NCI-H2107 treated with DMSO at 0.1 percent for 48 hours (cell line): ENCODE data around the gene CD300A.
"Not testable (repeated sequence)": the region's sequence is repeated elsewhere in the genome, so short reads cannot be mapped to it uniquely, and the experiment has no call there.

Experiments
- DNase-seq: peaks from one replicate; lab custom pipeline; 2025; ENCODE audit not compliant: unreplicated experiment; lab: John Stamatoyannopoulos, UW

Gene CD300A

DNA sequence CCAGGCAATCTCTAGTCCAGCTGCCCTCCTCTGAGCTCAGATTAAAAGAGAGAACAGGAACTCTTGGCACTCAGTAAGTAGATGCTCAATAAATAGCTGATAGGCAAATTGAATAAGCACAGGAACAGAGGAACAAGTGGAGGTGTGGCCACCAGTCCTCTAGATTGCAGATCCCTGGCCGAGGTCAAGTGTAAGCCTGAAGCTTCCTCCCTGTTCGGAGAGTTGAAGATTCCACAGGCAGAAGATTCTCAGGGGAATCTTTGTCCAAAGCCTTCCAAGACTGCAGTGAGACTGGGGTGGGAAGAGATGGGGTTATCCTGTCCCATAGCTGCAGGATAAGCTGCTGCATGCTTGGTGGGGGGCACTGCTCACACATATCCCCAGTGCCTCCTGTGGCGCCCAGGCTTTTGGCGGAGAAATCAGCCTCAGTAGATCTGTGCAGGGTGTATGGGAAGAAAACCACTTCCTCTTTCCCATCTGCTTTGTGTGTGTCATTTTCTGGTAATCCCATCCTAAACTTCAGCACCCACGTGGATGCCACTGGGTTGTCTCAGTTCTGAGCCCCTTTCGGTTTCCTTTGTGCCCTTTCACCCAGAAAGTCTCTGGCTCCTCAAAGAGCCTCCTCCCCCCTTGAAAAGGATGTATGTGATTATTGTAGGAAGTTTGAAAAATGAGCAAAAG lies 12.1 kb downstream of the CD300A start:
- DNase-seq: no peak

DNA sequence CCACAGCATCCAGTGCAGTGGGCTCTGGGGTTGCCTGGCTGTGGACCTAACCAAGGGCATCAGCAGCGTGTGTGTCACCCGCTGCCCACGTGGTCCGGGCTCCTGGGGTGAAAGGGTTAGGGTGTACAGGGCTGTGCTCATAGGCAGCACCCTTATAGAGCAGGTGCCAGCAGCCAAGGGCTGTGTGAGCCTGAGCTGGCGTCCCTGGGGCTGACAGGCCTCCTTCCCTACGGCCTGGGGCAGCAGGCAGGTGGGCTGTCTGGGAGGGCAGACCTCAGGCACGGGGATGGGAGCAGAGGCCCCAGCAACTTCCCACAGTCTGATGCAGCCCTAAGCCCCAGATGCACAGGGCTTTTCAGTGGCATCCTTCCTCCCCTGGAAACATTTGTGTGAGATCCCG lies 13.9 kb downstream of the CD300A start:
- no peak for DNase-seq

DNA sequence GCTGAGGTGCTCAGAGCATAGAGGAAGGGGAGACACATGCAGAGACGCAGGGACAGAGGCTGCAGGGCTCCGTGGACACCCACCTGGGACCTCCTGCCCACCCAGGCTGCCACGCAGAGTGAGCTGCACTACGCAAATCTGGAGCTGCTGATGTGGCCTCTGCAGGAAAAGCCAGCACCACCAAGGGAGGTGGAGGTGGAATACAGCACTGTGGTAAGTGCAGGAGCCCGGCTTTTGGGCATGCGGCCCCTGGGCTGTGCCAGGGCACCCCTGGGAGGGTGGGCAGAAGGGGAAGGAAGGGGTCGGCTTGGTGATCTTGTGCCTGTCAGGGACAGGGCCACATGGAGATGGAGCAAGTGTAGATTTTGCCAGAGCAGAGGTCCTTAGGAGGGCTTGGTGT lies 15.2 kb downstream of the CD300A start:
- DNase-seq: no peak

DNA sequence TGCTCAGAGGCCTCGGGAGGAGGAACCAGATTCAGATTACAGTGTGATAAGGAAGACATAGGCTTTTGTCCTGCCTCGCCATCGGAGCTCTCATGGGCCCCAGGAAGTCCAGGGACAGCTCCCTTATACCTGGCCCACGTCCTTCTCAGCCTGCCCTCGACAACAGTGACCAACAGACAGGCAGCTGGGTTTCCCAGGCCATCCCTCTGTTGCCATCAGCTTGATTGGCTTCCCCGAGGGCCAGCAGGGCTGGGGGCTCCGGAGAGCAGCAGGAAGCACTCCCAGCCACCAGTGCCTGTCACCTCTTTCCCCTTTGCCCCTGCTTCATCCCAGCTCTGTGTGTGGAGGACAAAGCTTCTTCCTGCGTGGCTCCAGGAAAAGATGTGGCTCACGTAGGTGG lies 17.6 kb downstream of the CD300A start:
- no peak for DNase-seq

DNA sequence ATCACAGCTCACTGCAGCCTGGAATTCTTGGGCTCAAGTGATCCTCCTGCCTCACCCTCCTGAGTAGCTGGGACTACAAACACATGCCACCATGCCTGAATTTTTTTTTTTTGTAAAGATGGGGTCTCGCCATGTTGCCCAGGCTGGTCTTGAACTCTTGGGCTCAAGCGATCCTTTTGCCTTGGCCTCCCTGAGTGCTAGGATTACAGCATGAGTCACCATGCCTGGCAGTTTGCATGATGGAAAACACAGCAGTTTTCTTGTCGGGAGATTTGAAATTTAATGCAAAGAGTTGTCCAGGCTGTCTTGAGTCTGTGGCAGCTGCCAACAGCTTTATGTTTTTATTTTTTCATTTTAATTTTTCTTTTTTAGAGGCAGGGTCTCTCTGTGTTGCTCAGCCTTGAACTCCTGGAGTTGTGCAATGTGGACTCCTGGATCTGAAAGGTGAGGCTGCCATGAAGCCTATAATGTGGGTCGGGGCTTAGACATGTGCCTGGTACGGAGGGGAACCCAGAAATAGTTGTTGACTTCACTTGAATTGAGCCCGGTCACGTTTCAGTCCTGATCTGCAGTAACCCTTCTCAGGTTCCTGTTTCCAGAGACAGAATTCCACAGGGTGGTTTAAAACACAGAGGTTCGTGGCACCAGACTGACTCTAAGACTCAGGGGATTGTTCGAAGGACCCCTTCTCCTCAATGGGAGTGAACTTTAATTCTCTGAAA lies 18.7 kb downstream of the CD300A start:
- no peak for DNase-seq

DNA sequence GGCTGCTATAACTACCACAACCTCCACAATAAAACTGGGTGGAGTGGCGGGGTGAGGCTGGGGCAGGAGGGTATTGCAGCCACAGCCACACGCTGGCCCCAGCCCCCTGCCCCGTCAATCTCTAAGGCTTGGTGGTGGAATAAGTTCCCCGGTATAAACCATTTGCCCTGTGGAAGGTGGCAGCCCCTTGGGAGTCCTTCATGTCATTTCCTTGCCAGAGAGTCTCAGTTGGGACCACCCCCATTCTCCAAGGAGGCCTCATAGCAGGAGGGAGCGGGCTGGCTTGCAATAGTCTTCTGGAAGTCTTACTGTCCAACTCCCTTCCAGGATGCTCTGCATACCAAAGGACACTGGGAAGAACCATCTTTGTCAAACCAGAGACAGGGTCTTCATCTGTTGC lies 19.4 kb downstream of the CD300A start:
- no peak for DNase-seq

DNA sequence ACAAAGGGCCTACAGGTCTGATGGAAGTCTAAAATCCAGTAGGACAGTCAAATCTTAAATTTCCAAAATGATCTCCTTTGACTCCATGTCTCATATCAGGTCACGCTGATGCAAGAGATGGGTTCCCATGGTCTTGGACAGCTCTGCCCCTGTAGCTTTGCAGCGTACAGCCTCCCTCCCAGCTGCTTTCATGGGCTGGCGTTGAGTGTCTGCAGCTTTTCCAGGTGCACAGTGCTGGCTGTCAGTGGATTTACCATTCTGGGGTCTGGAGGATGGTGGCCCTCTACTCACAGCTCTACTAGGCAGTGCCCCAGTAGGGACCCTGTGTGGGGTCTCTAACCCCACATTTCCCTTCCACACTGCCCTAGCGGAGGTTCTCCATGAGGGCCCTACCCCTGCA lies 21.8 kb downstream of the CD300A start:
- not testable (repeated sequence) for DNase-seq

DNA sequence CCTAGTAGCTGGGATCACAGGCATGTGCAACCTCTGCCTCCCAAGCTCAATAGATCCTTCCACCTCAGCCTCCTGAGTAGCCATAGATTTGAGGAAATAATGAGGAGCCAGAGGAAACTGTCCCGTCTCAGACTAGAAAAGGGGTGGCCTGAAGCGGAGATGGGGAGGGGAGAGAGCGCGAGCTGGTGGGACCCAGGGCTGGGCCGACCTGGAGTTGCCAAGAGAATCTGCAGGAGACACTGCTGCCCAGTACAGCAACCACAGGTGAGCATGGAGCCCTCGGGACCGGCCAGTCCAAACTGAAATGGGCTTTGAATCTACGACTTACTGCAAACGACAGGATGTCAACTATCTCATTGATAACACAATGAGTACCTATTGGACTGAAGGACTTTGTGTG lies 24.3 kb downstream of the CD300A start:
- DNase-seq: no peak

DNA sequence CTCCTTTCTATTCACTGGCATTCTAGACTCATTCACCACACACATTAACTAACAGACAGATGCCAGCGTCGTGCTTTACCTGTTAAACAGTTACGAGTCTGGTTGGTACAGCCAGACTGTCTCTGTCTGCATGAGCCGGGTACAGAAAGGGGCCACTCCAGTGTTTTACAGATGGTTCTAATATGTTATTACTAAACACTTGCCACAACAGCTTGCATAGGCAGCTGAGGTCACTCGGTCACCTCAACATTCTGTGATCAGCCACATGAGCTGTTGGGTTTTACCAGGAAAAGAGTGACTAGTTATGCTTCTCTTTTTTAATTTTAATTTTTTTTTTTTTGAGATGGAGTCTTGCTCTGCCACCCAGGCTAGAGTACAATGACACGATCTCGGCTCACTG lies 25.2 kb downstream of the CD300A start:
- no peak for DNase-seq

DNA sequence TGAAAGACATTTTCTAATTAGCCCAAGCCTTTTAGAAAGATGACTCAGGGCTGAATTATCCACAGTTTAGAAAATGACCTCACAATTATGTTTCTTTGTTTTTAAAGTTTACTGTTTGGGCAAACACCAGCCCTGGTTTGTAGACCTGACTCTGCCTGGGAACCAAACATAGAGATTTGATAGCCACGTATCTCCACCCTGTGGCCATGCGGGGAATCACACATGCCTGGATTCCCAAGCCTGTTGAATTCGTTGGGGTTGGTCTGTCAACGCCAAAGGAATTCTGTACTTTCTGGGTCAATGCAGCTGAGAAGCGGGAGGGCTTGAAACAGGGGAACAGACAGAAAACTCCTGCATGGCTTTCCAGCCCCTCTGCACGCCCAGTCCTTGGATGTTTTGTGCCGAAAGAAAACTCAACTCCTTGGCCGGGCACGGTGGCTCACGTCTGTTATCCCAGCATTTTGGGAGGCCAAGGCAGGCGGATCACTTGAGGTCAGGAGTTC lies 26.9 kb downstream of the CD300A start:
- DNase-seq: peak; percentile 17

DNA sequence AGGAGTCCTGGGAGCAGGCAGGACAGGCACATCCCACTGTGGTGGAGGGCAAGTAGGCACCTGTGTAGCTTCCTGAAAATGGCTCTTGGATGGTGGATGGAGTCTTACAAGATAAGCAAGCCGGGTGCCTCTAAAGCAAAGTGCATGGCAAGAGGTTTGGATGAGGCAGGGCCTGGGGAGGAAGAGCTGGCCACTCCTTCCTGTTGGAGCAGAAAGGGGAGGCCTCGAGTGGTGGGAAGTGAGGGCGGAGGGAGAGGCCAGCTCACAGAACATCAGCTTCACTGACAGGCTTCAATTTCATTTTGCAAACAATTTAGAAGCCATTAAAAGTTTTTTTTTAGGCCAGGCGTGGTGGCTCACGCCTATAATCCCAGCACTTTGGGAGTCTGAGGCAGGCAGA lies 31.0 kb downstream of the CD300A start:
- DNase-seq: no peak

DNA sequence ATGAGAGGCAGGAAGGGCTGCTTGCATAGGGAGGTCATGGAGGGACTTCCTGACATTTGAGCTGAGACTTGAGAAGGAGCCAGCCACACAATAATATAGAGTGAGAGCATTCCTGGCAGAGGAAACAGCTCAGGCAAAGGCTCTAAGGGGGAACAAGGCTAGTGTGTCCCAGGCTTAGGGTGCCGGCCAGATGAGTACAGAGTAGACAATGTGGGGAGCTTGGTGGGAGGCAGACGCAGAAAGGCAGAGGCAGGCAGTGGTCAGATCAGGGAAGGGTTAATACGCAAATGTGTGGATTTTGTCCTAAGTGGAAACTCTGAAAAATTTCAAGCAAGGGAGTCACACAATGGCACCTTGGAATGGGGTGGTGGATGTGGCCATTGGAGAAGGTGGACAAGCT lies 33.6 kb downstream of the CD300A start:
- no peak for DNase-seq

DNA sequence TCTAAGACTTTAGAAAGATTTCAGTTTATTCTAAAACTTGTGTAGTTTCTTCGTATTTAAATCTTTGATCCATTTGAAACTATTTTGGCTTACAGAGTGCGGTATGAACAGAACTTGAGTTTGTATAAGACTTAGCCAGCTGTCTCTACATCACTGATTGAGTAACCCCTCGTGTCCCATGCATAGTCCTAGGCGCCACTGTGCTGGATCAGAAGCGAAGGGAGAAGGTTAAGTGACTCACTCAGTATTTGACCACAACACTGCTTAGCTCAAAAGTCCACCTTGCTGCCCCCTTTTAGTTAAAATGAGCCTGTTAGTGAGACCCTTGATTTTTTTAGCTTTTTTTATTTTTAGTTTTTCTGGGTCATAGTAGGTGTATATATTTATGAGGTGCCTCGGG lies 36.4 kb downstream of the CD300A start:
- DNase-seq: no peak

DNA sequence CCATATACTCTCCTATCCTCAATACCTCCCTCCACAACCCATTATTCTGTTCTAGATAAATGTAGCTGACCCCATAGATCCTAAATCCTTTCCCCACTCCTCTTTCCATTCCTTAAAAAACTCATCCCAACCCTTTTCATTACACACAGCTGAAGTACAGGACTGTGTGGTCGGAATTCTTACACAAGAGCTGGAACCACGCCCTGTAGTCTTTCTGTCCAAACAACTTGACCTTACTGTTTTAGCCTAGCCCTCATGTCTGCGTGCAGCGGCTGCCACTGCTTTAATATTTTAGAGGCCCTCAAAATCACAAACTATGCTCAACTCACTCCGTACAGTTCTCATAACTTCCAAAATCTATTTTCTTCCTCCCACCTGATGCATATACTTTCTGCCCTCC lies 37.5 kb downstream of the CD300A start:
- not testable (repeated sequence) for DNase-seq

DNA sequence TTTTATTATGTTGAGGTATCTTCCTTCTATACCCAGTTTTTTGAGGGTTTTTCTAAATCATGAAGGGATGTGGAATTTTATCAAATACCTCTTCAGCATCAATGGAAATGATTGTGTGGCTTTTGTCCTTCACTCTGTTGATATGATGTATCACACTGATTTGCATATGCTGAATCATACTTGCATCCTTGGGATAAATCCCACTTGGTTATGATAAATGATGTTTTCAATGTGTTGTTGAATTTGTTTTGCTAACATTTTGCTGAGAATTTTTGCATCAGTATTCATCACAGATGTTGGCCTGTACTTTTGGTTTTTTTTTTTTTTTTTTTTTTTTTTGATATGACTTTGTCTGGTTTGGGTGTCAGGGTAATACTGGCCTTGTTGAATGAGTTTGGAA lies 41.7 kb downstream of the CD300A start:
- DNase-seq: no peak

DNA sequence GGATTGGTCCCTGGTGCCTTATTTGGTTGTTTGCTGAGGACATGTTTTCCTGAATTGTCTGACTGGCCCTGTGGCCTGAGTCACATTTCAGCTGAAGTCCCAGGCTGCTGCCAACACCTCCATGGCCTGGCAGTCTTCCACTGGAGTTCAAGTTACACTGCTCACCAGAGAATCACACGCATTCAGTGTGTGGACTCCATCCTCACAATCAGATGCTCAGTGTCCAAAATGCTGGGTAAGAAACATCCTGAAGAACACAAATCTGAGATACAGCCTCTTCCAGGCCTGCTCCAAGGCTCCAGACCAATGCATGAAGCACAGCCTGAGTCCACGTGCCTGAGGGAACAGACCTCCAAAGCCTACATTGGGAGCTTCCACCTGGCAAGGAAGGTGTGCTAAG lies 45.6 kb downstream of the CD300A start:
- no peak for DNase-seq

DNA sequence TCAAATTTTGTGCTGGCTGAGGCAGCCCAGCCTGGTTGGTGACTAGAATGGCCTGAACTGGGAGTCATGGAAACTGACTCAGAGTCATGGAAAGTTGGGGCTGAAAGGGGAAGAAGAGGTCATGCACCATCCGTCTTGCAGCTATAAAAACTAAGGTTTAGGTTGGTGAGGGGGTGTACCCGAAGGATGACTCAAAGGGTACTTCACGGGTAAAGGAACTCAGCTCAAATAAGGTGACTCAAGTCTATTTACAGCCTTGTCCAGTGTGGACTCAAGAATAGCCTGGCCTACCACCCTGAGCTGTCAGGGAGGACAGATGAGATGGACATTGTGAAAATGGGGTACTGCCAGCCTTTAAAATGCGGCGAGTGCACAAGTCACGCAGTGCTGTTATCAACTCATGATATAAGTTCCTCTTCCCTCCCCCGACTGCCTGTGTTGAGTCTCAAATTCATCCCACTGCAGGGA lies 46.2 kb downstream of the CD300A start:
- DNase-seq: no peak

DNA sequence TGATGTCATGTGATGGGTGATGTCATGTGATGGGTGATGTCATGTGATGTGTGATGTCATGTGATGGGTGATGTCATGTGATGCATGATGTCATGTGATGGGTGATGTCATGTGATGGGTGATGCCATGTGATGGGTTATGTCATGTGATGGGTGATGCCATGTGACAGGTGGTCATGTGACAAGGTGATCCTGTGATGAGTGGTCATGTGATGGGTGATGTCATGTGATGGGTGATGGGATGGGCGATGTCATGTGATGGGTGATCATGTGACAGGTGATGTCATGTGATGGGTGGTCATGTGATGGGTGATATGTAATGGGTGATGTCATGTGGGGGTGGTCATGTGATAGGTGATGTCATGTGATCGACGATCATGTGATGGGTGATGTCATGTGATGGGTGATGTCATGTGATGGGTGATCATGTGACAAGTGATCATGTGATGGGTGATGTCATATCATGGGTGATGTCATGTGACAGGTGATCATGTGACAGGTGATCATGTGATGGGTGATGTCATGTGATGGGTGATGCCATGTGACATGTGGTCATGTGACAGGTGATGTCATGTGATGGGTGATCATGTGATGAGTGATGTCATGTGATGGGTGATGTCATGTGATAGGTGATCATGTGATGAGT lies 47.7 kb downstream of the CD300A start:
- no peak for DNase-seq

DNA sequence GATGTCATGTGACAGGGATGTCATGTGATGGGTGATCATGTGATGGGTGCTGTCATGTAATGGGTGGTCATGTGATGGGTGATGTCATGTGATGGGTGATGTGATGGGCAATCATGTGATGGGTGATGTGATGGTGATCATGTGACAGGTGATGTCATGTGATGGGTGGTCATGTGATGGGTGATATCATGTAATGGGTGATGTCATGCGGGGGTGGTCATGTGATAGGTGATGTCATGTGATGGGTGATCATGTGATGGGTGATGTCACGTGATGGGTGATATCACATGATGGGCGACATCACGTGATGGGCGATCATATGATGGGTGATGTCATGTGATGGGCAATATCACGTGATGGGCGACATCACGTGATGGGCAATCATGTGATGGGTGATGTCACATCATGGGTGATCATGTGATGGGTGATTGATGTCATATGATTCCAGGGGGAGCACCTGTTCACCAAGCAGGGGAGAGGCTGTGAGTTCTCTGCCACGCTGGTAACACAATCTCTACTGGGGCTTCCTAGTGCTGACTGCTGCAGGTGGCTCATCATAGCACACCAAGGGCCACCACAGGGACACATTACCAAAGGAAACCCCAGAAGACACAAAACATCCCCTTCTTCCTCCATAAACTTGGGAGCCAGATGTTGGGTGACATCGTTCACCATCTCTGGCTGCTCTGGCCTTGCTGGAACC lies 48.3 kb downstream of the CD300A start:
- DNase-seq: no peak

DNA sequence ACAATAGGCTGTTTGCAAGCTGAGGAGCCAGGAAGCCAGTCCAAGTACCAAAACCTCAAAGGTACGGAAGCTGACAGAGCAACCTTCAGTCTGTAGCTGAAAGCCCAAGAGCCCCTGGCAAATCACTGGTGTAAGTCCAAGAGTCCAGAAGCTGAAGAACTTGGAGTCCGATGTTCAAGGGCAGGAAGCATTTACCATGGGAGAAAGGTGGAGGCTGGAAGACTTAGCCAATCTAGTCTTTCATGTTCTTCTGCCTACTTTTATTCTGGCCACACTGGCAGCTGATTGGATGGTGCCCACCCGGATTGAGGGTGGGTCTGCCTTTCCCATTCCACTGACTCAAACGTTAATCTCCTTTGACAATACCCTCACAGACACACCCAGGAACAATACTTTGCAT lies 49.5 kb downstream of the CD300A start:
- no peak for DNase-seq

DNA sequence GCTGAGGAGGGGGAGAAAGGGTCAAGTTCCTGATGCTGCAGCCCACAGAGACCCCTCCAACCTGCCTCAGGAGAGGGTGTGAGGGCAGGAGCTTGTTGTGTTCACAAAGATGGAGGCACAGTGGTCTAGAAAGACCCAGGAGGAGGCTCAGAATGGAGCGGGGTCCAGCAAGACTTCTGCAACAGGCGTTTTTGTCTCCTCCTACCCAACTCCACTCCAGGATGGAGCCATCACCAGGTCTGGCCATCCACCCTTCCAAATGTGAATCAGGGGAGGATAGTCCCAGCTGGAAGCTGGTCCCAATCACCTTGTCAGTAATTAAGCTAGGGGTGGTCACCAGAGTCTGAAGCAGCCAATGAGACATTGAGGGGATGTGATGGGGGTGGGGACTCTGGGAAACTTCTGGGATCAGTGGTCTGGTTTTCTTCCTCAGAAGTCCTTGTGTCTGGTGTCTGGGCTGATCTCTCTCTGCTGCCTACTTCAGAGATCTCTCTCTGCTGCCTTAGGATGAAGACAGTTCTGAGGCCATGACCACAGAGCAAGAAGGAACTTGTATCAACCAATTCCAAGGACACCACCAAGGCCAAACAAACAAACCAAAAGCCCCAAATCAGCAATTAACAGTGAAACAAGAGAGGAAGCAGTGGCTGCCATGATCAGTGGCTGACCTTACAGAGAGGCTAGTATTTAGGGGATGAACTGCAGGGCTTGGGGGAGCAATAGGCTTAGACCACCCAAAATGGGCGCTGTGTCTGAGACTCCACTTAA lies 50.3 kb downstream of the CD300A start:
- no peak for DNase-seq
